SK-N-DZ (cell line): ENCODE measurements around the gene CERK.

Experiments used
- DNase-seq: peaks from one replicate; pipeline ENCODE4 v3.0.0-alpha.2; 2015; ENCODE audit warnings: low spot score

Gene CERK

DNA sequence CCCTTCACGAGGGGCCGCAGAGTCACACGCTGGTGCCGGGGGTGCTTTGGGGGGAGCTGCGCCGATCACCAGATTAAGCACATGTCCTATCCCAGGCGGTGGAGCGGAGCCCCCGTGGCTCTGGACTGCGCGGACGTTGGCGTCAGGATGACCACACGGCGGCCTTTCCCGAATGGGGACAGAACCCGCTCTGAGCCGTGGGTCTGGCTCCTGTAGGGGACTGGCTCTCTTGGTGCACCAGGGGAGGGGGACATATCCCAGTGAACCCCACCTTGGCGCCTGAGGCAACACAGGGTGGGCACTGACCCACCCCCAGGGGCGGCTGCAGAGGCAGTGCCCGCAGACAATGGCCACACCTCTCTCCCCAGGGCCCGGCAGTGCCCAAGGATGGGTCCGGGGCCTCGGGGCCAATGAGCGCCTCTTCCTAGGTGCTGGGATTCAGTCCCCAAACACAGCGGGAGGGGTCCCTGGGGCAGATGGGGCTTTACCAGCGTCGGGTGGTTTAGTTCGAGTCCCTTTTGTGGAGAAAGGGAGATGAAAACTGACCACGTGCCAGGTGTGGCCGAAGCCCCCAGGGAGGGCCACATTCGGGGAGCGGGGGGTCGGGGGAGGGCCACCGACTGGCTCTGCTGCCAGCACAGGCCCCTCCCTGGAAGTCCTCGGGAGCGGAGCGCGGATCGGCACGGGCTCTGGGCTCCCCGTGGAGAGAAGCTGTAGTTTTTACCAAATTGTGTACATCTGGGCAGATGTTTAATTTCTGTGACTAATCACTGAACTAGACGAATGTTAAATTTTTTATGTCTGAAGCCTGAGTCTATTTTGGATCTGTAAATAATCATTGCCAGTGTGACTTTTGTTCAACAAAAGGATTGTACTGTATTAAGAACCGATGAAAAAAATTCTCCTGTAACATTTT lies 59.0 kb downstream of the CERK start:
- no peak for DNase-seq

DNA sequence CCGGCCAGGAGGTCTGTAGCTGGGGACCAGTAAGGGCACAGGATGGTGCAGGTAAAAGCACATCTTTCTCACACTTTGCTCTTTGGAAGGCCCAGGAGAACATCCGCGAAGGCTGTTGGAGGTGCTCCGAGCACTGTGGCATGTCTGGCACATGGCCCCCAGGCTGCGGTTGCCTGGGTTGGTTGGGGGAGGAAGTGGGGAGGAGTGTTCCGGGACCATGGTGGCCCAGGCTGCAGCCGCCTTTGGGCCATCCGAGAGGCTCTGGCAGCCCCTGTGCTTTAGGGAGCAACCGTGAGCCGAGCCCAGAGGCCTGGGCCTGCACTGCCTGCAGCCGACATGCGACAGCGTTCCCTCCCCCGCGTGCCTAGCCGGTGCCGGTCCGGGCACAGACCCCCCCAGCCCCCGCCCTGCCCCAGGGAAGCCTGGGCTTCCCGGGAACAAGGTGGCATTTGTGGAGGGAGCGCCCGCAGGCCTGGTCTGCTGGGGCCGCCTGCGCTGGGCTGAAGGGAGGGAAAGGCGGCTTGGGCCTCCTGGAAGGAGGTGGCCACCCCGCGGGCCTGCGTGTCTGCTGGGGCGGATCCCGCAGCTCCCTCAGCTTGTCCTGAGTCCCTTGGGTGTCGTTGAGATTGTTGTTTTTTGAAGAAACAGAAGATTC lies 59.9 kb downstream of the CERK start:
- DNase-seq, result no peak

DNA sequence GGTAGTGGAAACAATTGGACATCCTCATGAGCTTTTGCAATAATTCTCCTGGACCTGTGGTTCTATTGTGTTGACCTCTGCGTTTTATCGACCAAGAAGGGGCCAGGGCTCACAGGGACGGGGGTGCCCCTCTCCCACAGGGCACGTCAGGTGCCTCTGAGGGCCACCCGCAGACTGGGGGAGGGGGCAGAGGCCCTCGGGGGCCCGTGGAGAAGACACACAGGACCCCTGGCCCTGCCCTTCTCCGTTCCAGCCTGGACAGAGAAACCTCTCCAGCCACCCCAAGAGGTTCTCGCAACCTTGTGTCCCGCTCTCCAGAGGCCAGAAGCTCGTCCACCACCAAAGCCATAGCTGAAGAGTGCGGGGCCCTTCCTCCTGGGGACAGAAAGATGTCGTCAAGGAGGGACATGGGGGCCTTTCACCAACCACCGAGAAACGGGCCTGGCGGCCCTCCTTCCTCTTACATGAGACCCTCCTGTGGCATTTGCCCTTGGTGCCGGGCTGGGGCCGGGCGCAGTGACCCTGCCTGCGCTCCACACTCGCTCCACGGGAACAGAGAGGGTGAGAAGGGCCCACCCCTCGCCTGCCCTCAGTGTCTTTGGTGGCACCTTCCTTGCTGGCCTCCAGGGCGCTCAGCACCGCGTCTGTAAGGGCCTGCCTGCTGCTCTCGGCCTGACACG lies 60.6 kb downstream of the CERK start:
- DNase-seq, result no peak

DNA sequence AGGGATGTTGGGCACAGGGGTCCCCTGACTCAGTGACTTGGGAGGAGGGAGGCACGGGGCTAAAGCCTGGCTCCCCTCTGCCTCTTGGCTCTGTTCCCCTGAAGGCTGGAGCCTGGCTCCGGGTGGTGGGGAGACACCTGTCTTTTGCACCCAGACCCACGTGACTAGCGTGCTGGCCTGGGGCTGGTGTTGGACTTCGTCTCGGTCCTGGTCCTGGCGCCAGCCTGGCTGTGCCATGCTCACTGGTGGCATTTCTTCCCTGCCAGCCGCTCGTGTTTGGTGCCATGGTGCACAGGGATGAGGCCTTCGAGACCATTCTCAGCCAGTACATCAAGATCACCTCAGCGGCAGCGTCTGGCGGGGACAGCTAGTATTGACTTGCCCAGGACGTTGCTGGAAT lies 61.2 kb downstream of the CERK start:
- DNase-seq, result no peak

DNA sequence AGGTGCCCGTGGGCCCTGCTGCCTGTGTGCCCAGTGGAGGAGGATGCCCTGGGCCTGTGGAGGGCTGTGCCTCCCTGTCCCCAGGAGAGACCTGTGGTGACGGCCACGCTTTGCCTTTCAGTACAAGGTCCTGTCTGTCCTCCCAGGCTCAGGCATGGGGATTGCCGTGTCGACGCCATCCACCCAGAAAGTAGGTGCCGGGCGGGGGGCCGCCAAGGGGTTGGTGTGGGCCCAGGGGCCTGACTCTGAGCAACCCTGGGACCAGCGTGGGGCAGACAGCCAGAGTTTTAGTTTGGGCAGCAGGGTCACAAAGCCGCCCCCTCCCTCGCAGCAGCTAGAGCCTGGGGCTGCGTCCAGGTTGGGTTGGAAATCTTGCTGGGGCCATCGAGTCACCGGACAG lies 61.6 kb downstream of the CERK start:
- DNase-seq, result no peak

DNA sequence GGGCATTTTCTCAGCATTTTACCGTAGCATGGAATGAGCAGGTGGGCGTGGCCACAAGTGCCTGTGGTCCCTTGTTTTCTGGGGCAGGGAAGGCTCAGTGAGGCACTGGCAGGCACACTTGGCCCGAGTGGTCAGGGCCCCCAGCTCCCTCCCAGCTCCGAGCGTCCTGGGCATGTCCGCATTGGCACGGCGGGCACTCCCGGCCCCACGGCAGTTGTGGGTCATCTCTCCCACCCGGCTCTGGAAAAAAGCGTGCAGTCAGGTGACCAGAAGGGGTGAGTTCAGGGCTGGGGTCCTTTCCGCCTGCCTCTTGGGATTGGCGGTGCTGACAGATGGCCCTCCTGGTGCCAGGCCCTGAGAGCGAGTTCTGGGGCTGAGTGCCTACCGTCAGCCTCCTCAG lies 62.1 kb downstream of the CERK start:
- no peak for DNase-seq

DNA sequence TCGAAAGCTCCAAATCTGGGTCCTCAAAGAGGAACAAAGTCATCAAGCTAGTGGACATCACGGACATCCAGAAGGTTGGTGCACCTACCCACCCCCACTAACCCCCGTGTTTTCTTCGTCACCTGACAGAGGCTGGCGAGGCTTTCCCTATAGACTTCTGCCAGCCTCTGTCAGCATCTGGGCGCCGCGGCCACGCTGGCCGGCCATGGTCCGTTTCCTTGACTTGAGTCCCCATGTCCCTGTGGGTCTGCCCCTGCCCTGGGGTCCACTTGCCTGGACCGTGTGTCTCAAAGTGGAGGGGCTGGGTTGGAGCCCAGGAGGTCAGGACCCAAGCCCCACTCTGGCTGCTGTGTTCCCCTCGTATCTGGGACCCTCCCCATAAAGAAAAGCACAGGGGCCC lies 62.6 kb downstream of the CERK start:
- no peak for DNase-seq

DNA sequence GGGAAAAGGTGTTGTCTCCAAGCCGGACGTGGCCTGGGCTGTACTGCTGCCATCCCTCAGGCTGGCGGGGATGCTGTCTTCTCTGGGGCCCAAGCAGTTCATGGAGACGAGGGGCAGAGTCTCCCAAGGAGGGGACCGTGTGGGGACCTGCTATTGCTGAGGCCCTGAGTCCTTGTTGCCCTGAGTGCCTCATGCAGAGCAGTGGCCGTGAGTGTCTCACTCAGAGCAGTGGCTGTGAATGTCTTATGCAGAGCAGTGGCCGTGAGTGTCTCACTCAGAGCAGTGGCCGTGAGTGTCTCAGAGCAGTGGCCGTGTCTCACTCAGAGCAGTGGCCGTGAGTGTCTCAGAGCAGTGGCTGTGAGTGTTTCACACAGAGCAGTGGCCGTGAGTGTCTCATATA lies 63.1 kb downstream of the CERK start:
- no peak for DNase-seq

DNA sequence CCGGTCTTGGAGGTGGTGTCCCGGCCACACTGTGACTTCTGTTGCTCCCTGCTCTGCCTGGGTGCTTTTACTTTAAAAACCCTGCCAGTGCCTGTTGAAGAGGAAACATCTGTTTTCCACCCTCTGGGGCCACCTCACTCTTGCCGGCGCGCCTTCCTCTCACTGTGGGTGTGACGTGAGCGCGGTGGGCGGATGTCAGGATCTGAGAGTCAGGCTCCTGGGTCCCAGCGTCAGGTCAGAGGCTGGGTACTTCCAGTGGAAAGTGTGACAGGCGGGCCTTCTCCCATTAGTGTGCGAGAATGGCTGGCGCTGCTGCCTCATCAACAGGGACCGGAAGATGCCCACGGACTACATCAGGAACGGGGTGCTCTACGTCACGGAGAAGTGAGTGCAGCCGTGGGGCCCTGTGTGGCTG lies 63.7 kb downstream of the CERK start:
- no peak for DNase-seq

DNA sequence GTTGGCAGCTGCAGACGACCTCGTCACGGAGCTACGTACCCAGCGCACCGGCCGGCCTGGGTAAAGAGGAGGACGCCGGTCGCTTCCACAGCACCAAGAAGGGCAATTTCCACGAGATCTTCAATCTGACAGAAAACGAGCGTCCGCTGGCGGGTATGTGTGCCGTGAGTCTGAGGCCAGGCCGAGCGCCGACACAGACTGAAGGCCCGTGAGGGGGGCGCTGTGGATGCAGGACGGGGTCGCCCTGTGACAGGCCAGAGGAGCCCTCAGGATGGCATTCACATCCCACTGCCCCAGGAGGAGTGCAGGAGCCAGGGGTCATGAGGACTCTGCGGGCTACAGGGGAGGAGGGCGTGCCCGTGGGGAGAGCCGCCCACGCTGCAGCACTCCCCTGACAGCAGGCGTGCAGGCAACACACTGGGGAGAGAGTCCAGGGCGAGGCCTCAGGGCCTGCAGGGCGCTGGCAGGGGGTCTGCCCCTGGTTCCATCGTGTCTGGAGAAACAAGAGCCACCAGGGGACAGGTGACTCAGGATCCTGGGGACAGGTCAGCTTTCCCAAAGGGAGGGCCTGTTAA lies 64.3 kb downstream of the CERK start:
- no peak for DNase-seq

DNA sequence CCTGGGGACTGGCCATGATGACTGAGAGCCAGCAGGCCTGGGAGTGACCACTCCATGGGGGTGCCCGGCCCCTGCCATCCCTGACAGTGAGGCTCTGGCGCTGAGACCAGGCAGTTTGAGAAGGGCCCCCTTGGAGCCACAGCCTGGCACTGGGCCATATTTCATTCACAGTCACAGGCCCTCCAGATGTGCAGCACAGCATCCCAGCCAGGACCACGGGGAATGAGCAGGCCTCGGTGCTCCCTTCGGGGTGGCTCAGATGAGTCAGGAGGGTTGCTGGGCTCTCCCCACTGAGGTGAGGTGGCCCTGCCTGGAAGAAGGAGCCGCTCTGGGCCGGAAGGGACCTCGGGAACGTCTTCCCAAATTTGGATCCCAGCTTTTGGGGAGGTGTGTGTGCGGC lies 64.8 kb downstream of the CERK start:
- DNase-seq, result no peak

DNA sequence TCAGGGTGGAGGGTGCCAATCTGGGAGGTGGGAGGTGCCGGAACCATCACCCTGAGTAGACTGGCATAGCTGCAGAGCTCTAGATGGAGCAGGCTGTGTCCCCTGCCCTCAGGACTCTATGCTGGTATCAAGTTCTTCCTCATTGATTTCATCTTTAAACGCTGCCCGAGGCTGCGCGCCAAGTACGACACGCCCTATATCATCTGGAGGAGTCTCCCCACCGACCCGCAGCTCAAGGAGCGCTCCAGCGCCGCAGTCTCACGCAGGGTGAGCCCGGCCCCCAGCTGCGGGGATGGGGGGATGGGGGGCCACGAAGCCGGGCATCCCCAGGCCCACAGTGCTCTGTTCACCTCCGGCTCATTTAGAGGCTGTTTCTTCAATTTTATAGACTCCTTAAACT lies 65.3 kb downstream of the CERK start:
- no peak for DNase-seq

DNA sequence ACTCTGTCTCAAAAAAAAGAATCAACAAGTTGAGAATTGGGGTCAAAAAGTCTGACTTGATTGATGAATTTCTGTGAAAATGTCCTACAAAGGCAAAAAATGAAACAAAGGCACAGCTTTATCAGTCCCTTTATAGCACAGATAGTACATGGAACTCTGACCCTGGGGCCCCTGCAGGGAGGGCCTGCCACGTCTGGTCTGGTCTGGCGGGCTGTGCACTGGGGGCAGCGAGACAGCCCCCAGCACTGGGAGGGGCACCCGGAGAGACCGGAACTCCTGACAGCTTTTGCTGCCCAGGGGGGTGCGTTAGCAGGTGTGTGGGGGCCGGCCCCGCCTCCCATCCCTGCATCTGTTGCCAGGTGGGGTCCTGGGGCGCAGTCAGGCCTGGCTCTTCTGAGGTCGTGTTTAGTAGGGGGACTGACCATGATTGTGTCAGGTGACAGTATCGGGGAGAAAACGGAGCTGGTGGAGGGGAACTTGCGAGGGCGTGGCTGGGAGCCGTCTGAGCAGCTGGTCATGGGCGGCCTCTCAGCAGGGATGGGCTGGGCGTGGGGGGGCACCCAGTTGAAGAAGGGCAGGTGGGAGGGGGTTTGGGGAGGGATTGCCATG lies 66.1 kb downstream of the CERK start:
- no peak for DNase-seq

DNA sequence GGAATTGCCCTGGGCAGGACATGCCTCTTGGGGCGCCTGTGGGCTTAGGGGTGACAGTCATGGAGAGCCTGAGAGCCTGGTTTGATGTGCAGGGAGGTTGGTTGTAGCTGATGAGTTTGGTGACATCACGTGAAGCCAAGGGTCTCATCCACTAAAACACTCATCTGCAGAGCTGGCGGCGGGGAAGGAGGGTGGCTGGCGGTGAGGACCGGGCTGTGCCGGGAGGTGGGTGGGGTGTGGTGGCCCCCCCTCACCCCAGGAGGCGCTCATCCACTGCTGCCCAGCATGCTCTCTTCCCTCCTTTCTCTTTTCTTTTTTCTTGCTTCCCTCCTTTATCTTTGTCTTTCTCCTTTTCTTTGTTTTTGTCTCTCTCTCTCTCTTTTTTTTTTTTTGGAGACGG lies 68.9 kb downstream of the CERK start:
- no peak for DNase-seq

DNA sequence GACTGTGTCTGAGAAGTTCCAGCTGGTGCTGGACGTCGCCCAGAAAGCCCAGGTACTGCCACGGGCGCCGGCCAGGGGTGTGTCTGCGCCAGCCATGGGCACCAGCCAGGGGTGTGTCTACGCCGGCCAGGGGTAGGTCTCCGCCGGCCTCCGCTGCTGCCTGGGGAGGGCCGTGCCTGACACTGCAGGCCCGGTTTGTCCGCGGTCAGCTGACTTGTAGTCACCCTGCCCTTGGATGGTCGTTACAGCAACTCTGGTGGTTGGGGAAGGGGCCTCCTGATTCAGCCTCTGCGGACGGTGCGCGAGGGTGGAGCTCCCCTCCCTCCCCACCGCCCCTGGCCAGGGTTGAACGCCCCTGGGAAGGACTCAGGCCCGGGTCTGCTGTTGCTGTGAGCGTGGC lies 69.9 kb downstream of the CERK start:
- no peak for DNase-seq

DNA sequence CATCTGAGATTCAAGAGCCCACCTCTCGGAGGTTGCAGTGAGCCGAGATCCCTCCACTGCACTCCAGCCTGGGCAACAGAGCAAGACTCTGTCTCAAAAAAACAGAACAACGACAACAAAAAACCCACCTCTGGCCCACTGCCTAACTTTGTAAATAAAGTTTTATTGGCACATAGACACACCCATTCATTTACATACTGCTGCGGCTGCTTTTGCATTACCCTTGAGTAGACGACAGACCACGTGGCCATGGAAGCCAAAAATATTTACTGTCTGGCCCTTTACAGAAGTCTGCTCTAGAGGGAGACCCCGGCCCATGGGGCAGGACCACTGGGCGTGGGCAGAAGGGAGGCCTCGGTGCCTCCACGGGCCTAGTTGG lies 70.8 kb downstream of the CERK start:
- no peak for DNase-seq

DNA sequence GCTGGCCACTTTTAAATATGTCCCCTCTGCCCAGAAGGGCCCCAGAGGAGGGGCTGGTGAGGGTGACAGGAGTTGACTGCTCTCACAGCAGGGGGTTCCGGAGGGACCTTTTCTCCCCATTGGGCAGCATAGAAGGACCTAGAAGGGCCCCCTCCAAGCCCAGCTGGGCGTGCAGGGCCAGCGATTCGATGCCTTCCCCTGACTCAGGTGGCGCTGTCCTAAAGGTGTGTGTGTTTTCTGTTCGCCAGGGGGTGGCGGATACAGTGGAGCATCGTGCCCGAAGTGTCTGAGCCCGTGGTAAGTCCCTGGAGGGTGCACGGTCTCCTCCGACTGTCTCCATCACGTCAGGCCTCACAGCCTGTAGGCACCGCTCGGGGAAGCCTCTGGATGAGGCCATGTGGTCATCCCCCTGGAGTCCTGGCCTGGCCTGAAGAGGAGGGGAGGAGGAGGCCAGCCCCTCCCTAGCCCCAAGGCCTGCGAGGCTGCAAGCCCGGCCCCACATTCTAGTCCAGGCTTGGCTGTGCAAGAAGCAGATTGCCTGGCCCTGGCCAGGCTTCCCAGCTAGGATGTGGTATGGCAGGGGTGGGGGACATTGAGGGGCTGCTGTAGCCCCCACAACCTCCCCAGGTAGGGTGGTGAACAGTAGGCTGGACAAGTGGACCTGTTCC lies 71.3 kb downstream of the CERK start:
- DNase-seq, result no peak

DNA sequence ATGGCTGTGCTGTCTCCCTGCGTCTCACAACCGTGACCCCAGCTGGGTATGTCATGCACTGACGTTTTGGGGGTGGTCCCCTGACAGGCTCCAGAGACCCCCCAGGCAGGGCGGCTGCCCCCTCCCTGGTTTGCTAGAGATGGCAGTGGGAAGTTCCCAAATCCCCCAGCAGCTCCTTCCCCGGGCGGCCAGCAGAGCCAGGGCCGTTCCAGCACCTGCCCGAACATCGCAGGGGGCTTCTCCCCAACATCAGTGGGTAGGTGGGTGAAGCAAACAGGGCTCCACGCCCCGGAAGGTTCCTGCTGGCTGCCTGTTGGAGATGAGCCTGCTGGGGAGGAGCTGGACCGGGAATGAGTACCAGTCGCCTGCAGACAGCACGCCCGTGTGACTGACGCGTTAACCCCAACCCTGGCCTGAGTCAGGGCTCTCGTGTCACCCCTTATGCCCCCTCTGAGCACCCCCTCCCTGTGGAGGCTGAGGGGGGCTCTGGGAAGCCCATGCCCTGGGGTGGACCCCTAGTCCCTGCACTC lies 72.2 kb downstream of the CERK start:
- DNase-seq, result no peak

DNA sequence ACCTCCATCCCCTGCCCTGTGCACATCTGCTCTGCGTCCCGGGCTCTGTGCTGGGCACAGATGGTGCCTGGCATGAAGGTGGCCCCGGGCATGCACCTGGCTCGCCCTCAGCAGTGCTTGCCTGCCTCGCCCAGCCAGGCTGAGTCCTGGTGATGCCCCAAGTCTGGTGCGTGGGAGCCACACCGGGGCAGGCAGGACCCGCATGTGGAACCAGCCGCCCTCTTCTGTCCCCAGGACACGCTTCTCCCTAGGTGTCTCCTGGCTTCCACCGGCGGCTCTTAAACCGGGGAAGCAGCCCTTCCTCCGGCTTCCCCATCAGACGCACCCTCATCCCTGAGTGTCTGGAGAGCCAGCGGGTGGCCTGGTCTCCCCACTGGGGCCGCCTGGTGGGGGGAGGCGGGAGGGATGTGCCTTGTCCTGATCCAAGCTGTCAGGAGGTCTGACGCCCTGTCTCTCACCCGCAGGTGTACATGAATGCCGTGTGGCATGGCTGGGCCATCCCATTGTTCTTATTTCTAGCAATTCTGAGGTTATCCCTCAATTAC lies 72.8 kb downstream of the CERK start:
- no peak for DNase-seq

DNA sequence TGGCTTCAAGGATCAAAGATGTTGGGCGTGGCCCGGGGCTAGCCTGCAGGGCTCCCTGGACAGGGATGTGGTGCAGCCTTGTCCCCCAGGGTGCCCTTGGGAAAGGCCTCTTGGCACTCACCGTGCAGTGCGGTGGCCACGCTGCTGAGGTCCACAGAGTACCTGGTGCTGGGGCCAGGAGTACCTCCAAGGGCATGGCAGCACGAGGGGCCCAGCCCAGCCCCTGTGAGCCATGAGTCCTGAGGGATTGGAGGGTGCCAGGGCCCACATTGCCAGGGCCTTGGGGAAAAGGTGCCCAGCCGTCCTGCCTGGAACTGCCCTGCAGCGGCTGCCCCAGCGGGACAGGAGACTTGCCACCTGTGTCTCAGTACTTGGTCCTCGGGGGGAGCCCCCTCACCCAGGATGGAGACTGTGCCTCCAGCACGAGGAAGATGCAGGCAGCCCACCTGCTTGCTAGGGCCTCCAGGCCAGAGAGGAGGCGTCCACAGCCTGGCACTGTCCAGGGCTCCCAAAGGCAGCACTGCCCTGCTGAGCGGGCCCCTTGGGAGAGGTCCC lies 73.7 kb downstream of the CERK start:
- DNase-seq, result no peak
